ENCODE data around the gene CMSS1. TPM values are rescaled to one million over a fixed set of nuclear protein-coding genes. Genes with fewer than 3 reads are reported as not detected.
A peak's percentile ranks its signal among the peaks of the same experiment; 100 is the strongest.

Gene CMSS1
- total RNA-seq, 5 donors from 2014 or later (not counting 1 experiment from before 2014, with no cell fraction given): 16.2 to 22.0 (median 18.3) TPM

DNA sequence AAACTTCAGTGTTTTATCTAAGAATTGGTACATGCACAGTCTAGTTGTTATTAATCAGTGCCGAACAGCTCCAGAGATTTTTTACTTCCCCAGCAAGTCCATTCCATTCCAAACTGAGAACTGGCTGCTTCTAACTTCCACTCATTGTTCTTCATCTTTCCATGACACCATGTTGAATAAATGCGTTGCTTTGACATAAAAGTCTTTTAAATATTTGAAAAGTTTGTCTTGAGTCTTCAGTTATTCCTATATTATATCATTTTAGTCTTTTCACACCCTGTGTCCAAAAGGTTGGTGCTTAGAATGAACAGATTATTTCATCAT, 65.4 kb downstream of the CMSS1 start:
- Histone ChIP-seq H3K27me3 (replicated peaks in 1 of 2; ENCODE audit: control insufficient read depth in 2 of 2, extremely low read depth in 1 of 2, insufficient read depth in 2 of 2, low read length in 1 of 2) (no peaks in the 10 kb centered on the region), H3K36me3 (ENCODE audit: control insufficient read depth in 2 of 2, extremely low read depth in 1 of 2, insufficient read depth in 1 of 2, low read length in 1 of 2) (no peaks in the 10 kb centered on the region), H3K27ac (ENCODE audit: low read length) (no peak overlapping the region), H3K4me1 (ENCODE audit: control insufficient read depth in 1 of 2, extremely low read depth in 1 of 2, insufficient read depth in 2 of 2, low read length in 2 of 2) (peaks cover 0 to 11% of the 10 kb centered on the region in 2 experiments), H3K4me3 (ENCODE audit: control insufficient read depth in 1 of 2, extremely low read depth in 1 of 2, low read length in 1 of 2) (no peak overlapping the region), H3K9me3 (no peaks in the 10 kb centered on the region)
- no peak overlapping the region for H3K27ac Mint-ChIP-seq
- no peaks in the 10 kb centered on the region for H3K9me3 Mint-ChIP-seq
- CTCF ChIA-PET: interaction anchor here in 1 of 2 donors (1.6 kb wide), 1 partner anchor 15 kb away, joined by 4 read pairs; no protein-coding TSS in a partner anchor
- H3K27me3 Mint-ChIP-seq: no peaks in the 10 kb centered on the region
- POLR2A ChIA-PET: no interaction called here
- ATAC-seq (replicated peaks in 1 of 4): no peak
- no peak overlapping the region for H3K4me3 Mint-ChIP-seq
- H3K36me3 Mint-ChIP-seq: peaks cover 6% of the 10 kb centered on the region
- WGBS (ENCODE audit: insufficient coverage): no CpG with 5 or more reads among the region's 2 CpGs
- DNase-seq: no peak
- peaks cover 23 to 33% (median 24%) of the 10 kb centered on the region in 3 donors for H3K4me1 Mint-ChIP-seq

DNA sequence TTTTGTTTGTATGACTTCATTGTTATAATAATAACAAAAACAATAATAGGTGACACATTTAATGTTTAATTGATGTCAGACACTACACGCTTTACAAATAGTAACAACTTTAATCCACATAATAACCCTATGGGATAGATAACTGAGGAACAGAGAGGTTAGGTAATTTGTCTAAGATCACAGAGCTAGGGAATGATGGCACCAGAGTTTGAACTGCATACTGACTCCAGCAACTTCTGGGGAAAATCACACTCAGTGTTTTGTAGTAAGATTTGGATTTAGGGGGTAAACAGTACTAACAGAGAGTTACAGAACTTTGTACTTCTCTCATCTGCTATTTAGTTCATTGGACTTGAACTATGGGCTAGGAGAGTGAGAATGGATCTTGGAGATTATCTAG, 66.0 kb downstream of the CMSS1 start:
- POLR2A ChIA-PET: no interaction called here
- H3K27ac ChIP-seq (ENCODE audit: low read length): no peak overlapping the region

DNA sequence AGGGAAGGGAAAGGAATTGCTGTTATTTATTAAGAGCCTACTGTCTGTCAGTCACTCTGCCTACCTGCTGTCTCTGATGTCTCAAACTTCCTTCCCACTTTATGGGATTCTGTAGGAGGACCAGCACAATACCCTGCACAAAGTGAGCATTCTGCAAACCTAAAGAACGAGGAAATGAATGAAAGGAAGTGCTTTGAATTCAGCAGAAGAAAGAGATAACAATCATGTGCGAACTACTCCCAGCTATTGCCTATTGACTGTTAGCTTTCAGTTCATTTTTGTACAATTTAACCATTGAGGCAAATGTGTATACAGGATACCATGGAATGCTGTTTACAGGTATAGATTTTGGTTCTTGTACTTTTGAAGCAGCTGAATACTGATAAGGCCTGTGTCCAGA, 66.8 kb downstream of the CMSS1 start:
- Mint-ChIP-seq H3K4me3 (no peak overlapping the region), H3K27me3 (no peaks in the 10 kb centered on the region), H3K9me3 (no peaks in the 10 kb centered on the region), H3K36me3 (peaks cover 6% of the 10 kb centered on the region), H3K4me1 (peaks cover 23 to 33% (median 24%) of the 10 kb centered on the region in 3 donors), H3K27ac (peak overlapping the region; percentile 17 to 56)
- H3K4me1 ChIP-seq (ENCODE audit: control insufficient read depth in 1 of 2, extremely low read depth in 1 of 2, insufficient read depth in 2 of 2, low read length in 2 of 2): peaks cover 0 to 11% of the 10 kb centered on the region in 2 experiments
- ATAC-seq (replicated peaks in 1 of 4): peak in 3 of 4 experiments; percentile 51 to 72 (median 61)
- H3K36me3 ChIP-seq (ENCODE audit: control insufficient read depth in 2 of 2, extremely low read depth in 1 of 2, insufficient read depth in 1 of 2, low read length in 1 of 2): no peaks in the 10 kb centered on the region
- no peak overlapping the region for H3K4me3 ChIP-seq (ENCODE audit: control insufficient read depth in 1 of 2, extremely low read depth in 1 of 2, low read length in 1 of 2)
- H3K9me3 ChIP-seq: no peaks in the 10 kb centered on the region
- peak in 1 of 35 experiments; percentile 13 for DNase-seq
- no CpG with 5 or more reads among the region's 2 CpGs for WGBS (ENCODE audit: insufficient coverage)
- CTCF ChIA-PET: interaction anchor here in 1 of 2 donors (0.6 kb wide), 1 partner anchor 34 kb away, joined by 3 read pairs; no protein-coding TSS in a partner anchor
- no peak overlapping the region for H3K27ac ChIP-seq (ENCODE audit: low read length)
- POLR2A ChIA-PET: no interaction called here
- H3K27me3 ChIP-seq (replicated peaks in 1 of 2; ENCODE audit: control insufficient read depth in 2 of 2, extremely low read depth in 1 of 2, insufficient read depth in 2 of 2, low read length in 1 of 2): no peaks in the 10 kb centered on the region

More for the DNA sequence above, 66.0 kb downstream of the CMSS1 start:
- CTCF ChIA-PET: no interaction called here
- H3K36me3 ChIP-seq (ENCODE audit: control insufficient read depth in 2 of 2, extremely low read depth in 1 of 2, insufficient read depth in 1 of 2, low read length in 1 of 2): no peaks in the 10 kb centered on the region
- Mint-ChIP-seq H3K27ac (no peak overlapping the region), H3K4me1 (peaks cover 23 to 33% (median 24%) of the 10 kb centered on the region in 3 donors), H3K36me3 (peaks cover 6% of the 10 kb centered on the region), H3K27me3 (no peaks in the 10 kb centered on the region), H3K9me3 (no peaks in the 10 kb centered on the region), H3K4me3 (no peak overlapping the region)
- no peaks in the 10 kb centered on the region for H3K9me3 ChIP-seq
- H3K27me3 ChIP-seq (replicated peaks in 1 of 2; ENCODE audit: control insufficient read depth in 2 of 2, extremely low read depth in 1 of 2, insufficient read depth in 2 of 2, low read length in 1 of 2): no peaks in the 10 kb centered on the region
- ATAC-seq (replicated peaks in 1 of 4): no peak
- peaks cover 0 to 11% of the 10 kb centered on the region in 2 experiments for H3K4me1 ChIP-seq (ENCODE audit: control insufficient read depth in 1 of 2, extremely low read depth in 1 of 2, insufficient read depth in 2 of 2, low read length in 2 of 2)
- no CpG with 5 or more reads among the region's 1 CpG for WGBS (ENCODE audit: insufficient coverage)
- no peak for DNase-seq
- no peak overlapping the region for H3K4me3 ChIP-seq (ENCODE audit: control insufficient read depth in 1 of 2, extremely low read depth in 1 of 2, low read length in 1 of 2)

DNA sequence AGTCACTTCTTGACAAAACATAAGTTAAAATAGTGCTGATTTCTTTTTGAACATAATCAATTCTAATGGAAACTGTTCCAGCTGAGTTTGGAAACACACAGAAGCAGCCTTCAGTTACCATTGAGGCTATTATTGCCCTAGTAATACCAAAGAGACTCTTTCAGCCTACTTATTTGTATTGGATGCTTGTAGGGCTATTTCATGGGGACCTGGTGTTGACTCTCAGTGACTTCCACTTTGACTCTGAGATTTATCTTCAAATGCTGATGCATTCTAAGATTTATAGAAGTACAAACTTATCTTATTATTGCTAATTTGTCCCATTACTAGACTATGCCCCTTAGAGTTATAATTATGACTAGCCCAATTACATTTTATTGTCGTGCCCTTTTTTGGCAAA, 67.4 kb downstream of the CMSS1 start:
- H3K9me3 ChIP-seq: no peaks in the 10 kb centered on the region
- H3K9me3 Mint-ChIP-seq: peaks cover 0 to 3% (median 0%) of the 10 kb centered on the region in 3 donors
- H3K27ac ChIP-seq (ENCODE audit: low read length): no peak overlapping the region
- no peak overlapping the region for H3K4me3 ChIP-seq (ENCODE audit: control insufficient read depth in 1 of 2, extremely low read depth in 1 of 2, low read length in 1 of 2)
- H3K4me3 Mint-ChIP-seq: no peak overlapping the region
- DNase-seq (no peak), ATAC-seq (replicated peaks in 1 of 4) (no peak)
- peaks cover 23 to 33% (median 24%) of the 10 kb centered on the region in 3 donors for H3K4me1 Mint-ChIP-seq
- no peaks in the 10 kb centered on the region for H3K36me3 ChIP-seq (ENCODE audit: control insufficient read depth in 2 of 2, extremely low read depth in 1 of 2, insufficient read depth in 1 of 2, low read length in 1 of 2)
- no peaks in the 10 kb centered on the region for H3K27me3 Mint-ChIP-seq
- POLR2A ChIA-PET: no interaction called here
- no peaks in the 10 kb centered on the region for H3K27me3 ChIP-seq (replicated peaks in 1 of 2; ENCODE audit: control insufficient read depth in 2 of 2, extremely low read depth in 1 of 2, insufficient read depth in 2 of 2, low read length in 1 of 2)
- H3K27ac Mint-ChIP-seq: no peak overlapping the region
- no CpG with 5 or more reads among the region's 1 CpG for WGBS (ENCODE audit: insufficient coverage)
- H3K4me1 ChIP-seq (ENCODE audit: control insufficient read depth in 1 of 2, extremely low read depth in 1 of 2, insufficient read depth in 2 of 2, low read length in 2 of 2): peaks cover 0 to 11% of the 10 kb centered on the region in 2 experiments
- CTCF ChIA-PET: interaction anchor here in 1 of 2 donors (0.6 kb wide), 1 partner anchor 33 kb away, joined by 3 read pairs; no protein-coding TSS in a partner anchor
- H3K36me3 Mint-ChIP-seq: peaks cover 9% of the 10 kb centered on the region

- H3K27ac ChIP-seq (ENCODE audit: low read length): no peak overlapping the region
- ChIA-PET POLR2A (interaction anchor here in 1 of 2 donors (0.7 kb wide), 1 partner anchor 1060 kb away, joined by 3 read pairs; no protein-coding TSS in a partner anchor), CTCF (no interaction called here)
- H3K27ac Mint-ChIP-seq: no peak overlapping the region
- H3K4me1 ChIP-seq (ENCODE audit: control insufficient read depth in 1 of 2, extremely low read depth in 1 of 2, insufficient read depth in 2 of 2, low read length in 2 of 2): peaks cover 0 to 11% of the 10 kb centered on the region in 2 experiments
- H3K36me3 Mint-ChIP-seq: peaks cover 14% of the 10 kb centered on the region
- H3K36me3 ChIP-seq (ENCODE audit: control insufficient read depth in 2 of 2, extremely low read depth in 1 of 2, insufficient read depth in 1 of 2, low read length in 1 of 2): no peaks in the 10 kb centered on the region
- H3K4me1 Mint-ChIP-seq: peaks cover 23 to 33% (median 24%) of the 10 kb centered on the region in 3 donors
- H3K4me3 ChIP-seq (ENCODE audit: control insufficient read depth in 1 of 2, extremely low read depth in 1 of 2, low read length in 1 of 2): no peak overlapping the region
- no peaks in the 10 kb centered on the region for H3K27me3 ChIP-seq (replicated peaks in 1 of 2; ENCODE audit: control insufficient read depth in 2 of 2, extremely low read depth in 1 of 2, insufficient read depth in 2 of 2, low read length in 1 of 2)
- H3K9me3 Mint-ChIP-seq: peaks cover 0 to 3% (median 0%) of the 10 kb centered on the region in 3 donors
- H3K27me3 Mint-ChIP-seq: no peaks in the 10 kb centered on the region
- H3K4me3 Mint-ChIP-seq: no peak overlapping the region
- no CpG with 5 or more reads among the region's 3 CpGs for WGBS (ENCODE audit: insufficient coverage)
- DNase-seq: no peak
- no peaks in the 10 kb centered on the region for H3K9me3 ChIP-seq
- no peak for ATAC-seq (replicated peaks in 1 of 4)
These were observed 68.2 kb downstream of the CMSS1 start for GRCh38 chr3:99885851-99886250.

DNA sequence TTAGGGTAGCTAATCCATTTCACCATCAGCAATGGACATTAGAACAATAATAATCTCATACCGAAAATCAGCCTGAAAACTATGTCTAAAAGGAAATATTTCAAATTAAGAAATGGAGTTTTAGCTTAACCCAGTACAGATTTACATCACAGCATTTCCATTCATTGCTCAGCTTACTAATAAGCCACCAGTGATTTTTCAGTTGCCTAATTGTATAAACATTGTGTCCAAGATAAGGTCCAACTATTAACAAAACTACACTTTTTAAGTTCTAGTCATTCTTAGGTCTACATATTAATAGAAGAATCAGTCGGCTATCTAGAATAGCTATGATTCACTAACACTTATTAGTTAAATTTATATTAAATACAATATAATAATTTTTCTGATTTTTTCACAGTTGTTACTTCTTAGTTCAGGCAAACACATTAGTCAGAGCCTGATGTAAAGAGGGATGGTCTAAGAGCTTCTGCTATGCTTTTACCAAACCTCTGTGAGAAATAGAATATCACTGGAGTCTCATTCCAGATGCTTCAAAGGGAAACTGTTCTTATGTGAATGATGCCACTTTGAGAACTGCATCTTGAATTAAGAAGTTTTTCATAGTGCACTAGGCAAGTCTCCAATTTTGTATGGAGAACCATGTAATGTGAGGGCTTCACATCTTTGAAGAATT, 74.1 kb downstream of the CMSS1 start:
- ATAC-seq (replicated peaks in 1 of 4) (no peak), DNase-seq (no peak)
- Mint-ChIP-seq H3K4me3 (no peak overlapping the region), H3K4me1 (peaks cover 0 to 21% (median 13%) of the 10 kb centered on the region in 3 donors), H3K27ac (no peak overlapping the region), H3K36me3 (peaks cover 20% of the 10 kb centered on the region), H3K9me3 (peaks cover 0 to 3% (median 0%) of the 10 kb centered on the region in 3 donors), H3K27me3 (no peaks in the 10 kb centered on the region)
- Histone ChIP-seq H3K36me3 (ENCODE audit: control insufficient read depth in 2 of 2, extremely low read depth in 1 of 2, insufficient read depth in 1 of 2, low read length in 1 of 2) (no peaks in the 10 kb centered on the region), H3K27ac (ENCODE audit: low read length) (no peak overlapping the region), H3K9me3 (no peaks in the 10 kb centered on the region), H3K27me3 (replicated peaks in 1 of 2; ENCODE audit: control insufficient read depth in 2 of 2, extremely low read depth in 1 of 2, insufficient read depth in 2 of 2, low read length in 1 of 2) (no peaks in the 10 kb centered on the region), H3K4me1 (ENCODE audit: control insufficient read depth in 1 of 2, extremely low read depth in 1 of 2, insufficient read depth in 2 of 2, low read length in 2 of 2) (no peaks in the 10 kb centered on the region), H3K4me3 (ENCODE audit: control insufficient read depth in 1 of 2, extremely low read depth in 1 of 2, low read length in 1 of 2) (no peak overlapping the region)
- POLR2A ChIA-PET: no interaction called here
- no CpG with 5 or more reads among the region's 2 CpGs for whole genome bisulfite sequencing (ENCODE audit: insufficient coverage)
- CTCF ChIA-PET: interaction anchor here in 1 of 2 donors (0.7 kb wide), 1 partner anchor 464 kb away, joined by 3 read pairs; no protein-coding TSS in a partner anchor
